IPS DF 6.9 (cell line): Measurements from ENCODE around the gene ANKMY1.
A peak's percentile ranks its signal among the peaks of the same experiment; 100 is the strongest.

Experiments
- DNase-seq: peaks from one replicate; pipeline ENCODE4 v3.0.0-alpha.2; 2013; ENCODE audit warnings: low read depth, low spot score
- H3K27ac ChIP-seq: one replicate; pipeline ENCODE4 v1.5.1; 2013; ENCODE audit warnings: low read length, control low read depth
- H3K27me3 ChIP-seq: 2 replicates; pipeline ENCODE4 v1.6.1; 2013; ENCODE audit warnings: mild to moderate bottlenecking, low read length; ENCODE audit not compliant: control insufficient read depth, insufficient read depth
- H3K36me3 ChIP-seq: 2 replicates; pipeline ENCODE4 v1.6.1; 2013; ENCODE audit warnings: low read length; ENCODE audit not compliant: control insufficient read depth, insufficient read depth
- H3K4me1 ChIP-seq: 2 replicates; pipeline ENCODE4 v1.6.1; 2013; ENCODE audit warnings: low read length; ENCODE audit not compliant: control insufficient read depth, insufficient read depth
- H3K4me3 ChIP-seq: 2 replicates; pipeline ENCODE4 v1.5.1; 2013; ENCODE audit warnings: mild to moderate bottlenecking, low read length
- H3K9me3 ChIP-seq: 2 replicates; pipeline ENCODE4 v1.6.1; 2013; ENCODE audit warnings: low read length, inconsistent platforms; ENCODE audit not compliant: control insufficient read depth, insufficient read depth
- WGBS: extraction: QIAGEN DNeasy Blood & Tissue Kit; methylation state at CpG from one replicate; pipeline ENCODE4 v1.1.7; 2013; ENCODE audit warnings: mixed read lengths, missing lambda C conversion rate; ENCODE audit not compliant: insufficient read length, insufficient coverage; 5-methylcytosine and 5-hydroxymethylcytosine counted together

Gene ANKMY1

GRCh38 chr2:240436683-240437550 is 120.9 kb downstream of the ANKMY1 start:
- Histone ChIP-seq H3K9me3 (no peaks in the 10 kb centered on the region), H3K27me3 (peaks cover 15% of the 10 kb centered on the region), H3K4me3 (peak overlapping the region; percentile 80; the same call in 1 of the 2 replicates), H3K27ac (no peak overlapping the region), H3K36me3 (no peaks in the 10 kb centered on the region), H3K4me1 (peaks cover 8% of the 10 kb centered on the region)
- no peak for DNase-seq
- no CpG with 5 or more reads among the region's 45 CpGs for WGBS

GRCh38 chr2:240435948-240436682 is 121.7 kb downstream of the ANKMY1 start:
- H3K27ac ChIP-seq: no peak overlapping the region
- no peak for DNase-seq
- H3K36me3 ChIP-seq: no peaks in the 10 kb centered on the region
- no CpG with 5 or more reads among the region's 88 CpGs for WGBS
- peak overlapping the region; percentile 80 for H3K4me3 ChIP-seq
- no peaks in the 10 kb centered on the region for H3K9me3 ChIP-seq
- peaks cover 8% of the 10 kb centered on the region for H3K4me1 ChIP-seq
- H3K27me3 ChIP-seq: peaks cover 15% of the 10 kb centered on the region

GRCh38 chr2:240435457-240435947 is 122.3 kb downstream of the ANKMY1 start, which contains the start of gene GPC1:
Gene GPC1, plus strand, starts transcription at chr2:240435663. Its CDS starts 256 bp downstream, at chr2:240435919.
- Histone ChIP-seq H3K4me1 (peaks cover 8% of the 10 kb centered on the region), H3K36me3 (no peaks in the 10 kb centered on the region), H3K4me3 (peak within 1 kb of the TSS; percentile 80), H3K9me3 (no peaks in the 10 kb centered on the region), H3K27me3 (peaks cover 15% of the 10 kb centered on the region), H3K27ac (no peak within 1 kb of the TSS)
- DNase-seq: no peak
- WGBS: no CpG with 5 or more reads among the region's 77 CpGs

DNA sequence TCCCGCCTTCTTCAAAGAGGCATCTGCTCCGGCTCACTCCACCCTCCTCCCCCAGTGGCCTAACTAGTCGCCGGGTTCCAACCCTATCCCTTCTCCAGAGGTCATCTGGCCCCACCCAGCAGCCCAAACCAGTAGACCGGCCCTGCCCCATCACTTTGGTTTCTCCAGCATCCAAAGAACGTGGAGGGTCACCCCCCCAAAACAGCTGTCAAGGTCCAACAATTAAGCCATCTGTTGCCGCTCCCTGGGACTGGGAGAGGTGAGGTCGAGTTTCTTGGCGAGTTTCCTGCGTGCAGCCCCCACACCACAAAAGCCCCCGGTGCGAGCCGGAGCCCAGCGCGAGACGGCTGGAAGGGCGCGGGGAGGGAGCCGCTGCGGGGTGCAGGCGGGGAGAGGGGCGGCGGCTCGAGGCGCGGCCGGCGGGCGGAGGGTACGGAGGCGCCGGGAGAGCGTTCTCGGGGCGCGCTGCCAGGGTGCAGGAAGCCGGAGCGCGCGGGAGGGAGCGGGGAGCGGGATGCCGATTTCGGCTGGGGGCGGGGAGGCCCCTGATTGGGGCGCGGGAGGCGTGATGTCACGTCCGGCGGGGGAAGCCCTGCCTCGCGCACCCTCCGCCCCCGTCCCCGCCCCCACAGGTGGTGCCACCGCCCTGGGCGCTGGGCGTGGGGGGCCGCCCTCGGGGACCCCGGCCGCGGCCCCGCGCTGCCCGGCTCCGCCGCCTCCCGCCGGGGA is 122.9 kb downstream of the ANKMY1 start:
- peak; percentile 60 for DNase-seq
- peaks cover 15% of the 10 kb centered on the region for H3K27me3 ChIP-seq
- no peaks in the 10 kb centered on the region for H3K9me3 ChIP-seq
- WGBS: no CpG with 5 or more reads among the region's 71 CpGs
- no peak overlapping the region for H3K27ac ChIP-seq
- no peaks in the 10 kb centered on the region for H3K36me3 ChIP-seq
- H3K4me3 ChIP-seq: peak overlapping the region; percentile 79; the same call in 1 of the 2 replicates
- peaks cover 8% of the 10 kb centered on the region for H3K4me1 ChIP-seq

DNA sequence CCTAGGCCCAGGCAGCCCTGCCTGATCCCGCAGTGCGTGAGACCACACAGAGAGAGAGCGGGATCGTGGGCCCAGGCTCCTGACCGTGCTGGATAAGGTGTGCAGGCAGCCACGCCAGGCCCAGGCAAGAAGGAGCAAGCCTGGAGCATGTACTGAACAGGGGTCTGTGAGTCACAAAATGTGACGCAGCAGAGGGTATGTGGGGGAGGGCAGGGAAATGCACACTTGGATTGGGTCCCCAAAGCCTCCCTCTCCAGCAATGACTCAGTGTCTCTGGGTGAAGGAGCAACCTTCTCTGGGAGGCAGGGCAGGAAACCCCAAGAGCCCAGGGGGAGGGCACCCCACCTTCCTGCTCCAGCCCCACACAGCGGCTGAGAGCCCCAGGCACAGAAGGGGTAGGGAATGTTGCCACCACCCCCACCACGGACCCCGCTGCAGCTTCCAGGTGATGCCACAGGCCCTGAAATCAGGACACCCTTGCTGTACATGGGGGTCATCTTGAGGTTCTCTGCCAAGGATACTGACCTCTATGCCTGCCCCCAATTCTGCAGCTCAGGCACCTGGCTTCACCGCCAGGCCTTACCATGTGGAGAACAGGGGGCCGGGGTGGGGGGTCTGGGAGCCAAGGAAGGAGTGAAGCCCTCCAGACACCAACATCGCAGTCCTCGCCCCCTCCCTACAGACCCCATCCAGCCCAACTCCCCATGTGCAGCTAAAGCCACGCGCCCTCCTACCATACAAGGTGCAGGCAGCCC is 123.6 kb downstream of the ANKMY1 start:
- Histone ChIP-seq H3K4me1 (peaks cover 8% of the 10 kb centered on the region), H3K27ac (no peak overlapping the region), H3K36me3 (no peaks in the 10 kb centered on the region), H3K27me3 (peaks cover 15% of the 10 kb centered on the region), H3K9me3 (no peaks in the 10 kb centered on the region), H3K4me3 (peak overlapping the region; percentile 79; the same call in 1 of the 2 replicates)
- no CpG with 5 or more reads among the region's 16 CpGs for WGBS
- no peak for DNase-seq

DNA sequence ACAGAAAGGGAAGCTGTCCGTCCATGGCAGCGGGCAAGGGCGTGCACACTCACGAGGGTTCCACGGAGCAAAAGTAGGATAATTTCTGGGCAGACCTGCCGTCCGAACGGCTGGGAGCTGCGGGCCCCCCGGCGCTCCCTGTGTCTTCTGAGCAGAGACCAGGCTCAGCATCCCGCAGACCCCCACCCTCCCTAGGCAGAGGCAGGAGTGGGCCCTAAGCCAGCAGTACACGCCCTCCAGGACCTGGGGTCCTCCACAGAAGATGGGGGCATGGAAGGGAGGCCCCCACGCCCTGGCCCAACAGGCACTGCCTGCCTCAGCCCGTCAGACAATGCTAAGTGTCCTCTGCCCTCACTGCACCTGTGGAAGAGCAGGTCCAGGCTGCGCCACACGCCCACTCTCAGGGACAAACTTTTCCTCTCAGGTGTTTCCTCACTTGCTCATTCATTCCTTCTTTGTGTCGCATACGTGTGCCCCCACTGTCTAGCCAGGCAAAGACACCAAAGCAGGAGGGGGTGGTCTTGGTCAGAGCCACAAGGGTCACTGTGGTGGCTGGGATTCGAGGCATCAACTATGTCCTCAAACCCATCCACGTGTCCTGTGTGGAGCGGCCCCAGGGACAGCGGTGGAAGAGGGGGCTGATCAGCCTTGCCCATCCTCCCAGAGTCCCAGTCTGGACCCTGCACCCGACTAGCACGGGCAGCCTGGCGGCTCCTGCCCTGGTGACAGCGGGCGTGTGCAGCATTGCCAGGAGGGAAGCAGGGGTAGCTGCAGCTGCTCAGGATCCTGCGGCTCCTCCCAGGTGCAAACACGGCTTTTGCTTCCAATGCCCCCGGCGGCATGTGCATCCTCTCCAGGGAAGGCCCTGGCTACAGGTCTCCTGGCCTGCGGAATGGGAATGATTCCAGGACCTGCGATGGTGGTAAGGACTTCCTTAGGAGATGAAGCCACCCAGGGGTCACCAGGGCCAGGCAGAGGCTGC is 124.7 kb downstream of the ANKMY1 start:
- WGBS: no CpG with 5 or more reads among the region's 34 CpGs
- Histone ChIP-seq H3K9me3 (no peaks in the 10 kb centered on the region), H3K36me3 (no peaks in the 10 kb centered on the region), H3K27me3 (peaks cover 15% of the 10 kb centered on the region), H3K27ac (no peak overlapping the region), H3K4me3 (no peak overlapping the region), H3K4me1 (peaks cover 7% of the 10 kb centered on the region)
- DNase-seq: no peak

DNA sequence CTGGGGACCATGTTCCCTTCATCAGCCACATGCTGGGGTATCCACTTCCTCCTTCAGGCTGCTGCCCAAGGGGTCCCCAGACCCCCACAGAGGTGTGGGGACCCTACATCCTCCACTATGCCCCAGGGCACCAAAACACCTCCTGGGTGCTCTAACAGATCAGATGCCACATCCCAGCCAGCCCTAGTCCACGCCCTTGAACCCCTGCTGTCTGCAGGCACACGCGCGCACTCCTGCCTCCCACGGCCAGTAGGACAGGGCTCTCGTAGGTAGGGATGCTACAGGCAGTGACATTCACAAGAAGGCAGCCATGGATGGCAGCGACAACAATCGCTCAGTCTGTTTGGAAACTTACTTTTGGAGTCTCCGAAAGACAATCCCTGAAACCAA is 125.4 kb downstream of the ANKMY1 start:
- no CpG with 5 or more reads among the region's 9 CpGs for WGBS
- Histone ChIP-seq H3K4me1 (peaks cover 5% of the 10 kb centered on the region), H3K9me3 (no peaks in the 10 kb centered on the region), H3K4me3 (no peak overlapping the region), H3K27ac (no peak overlapping the region), H3K36me3 (no peaks in the 10 kb centered on the region), H3K27me3 (peaks cover 8% of the 10 kb centered on the region)
- no peak for DNase-seq

GRCh38 chr2:240431661-240432424 is 125.9 kb downstream of the ANKMY1 start:
- Histone ChIP-seq H3K27me3 (peaks cover 2% of the 10 kb centered on the region), H3K4me3 (no peak overlapping the region), H3K4me1 (peaks cover 3% of the 10 kb centered on the region), H3K36me3 (no peaks in the 10 kb centered on the region), H3K27ac (no peak overlapping the region), H3K9me3 (no peaks in the 10 kb centered on the region)
- WGBS: no CpG with 5 or more reads among the region's 12 CpGs
- DNase-seq: no peak
